Measurements from ENCODE around the gene SPTLC2. TPM values are rescaled to one million over a fixed set of nuclear protein-coding genes. Genes with fewer than 3 reads are reported as not detected.

SPTLC2 gene
- total and polyA plus RNA-seq, 3 experiments from 2014 or later, result 15.6 to 27.5 (median 24.1) TPM

- Histone ChIP-seq H3K9me3 (ENCODE audit: low read length) (no peaks in the 10 kb centered on the region), H3K4me1 (ENCODE audit: insufficient read depth, low read length) (peaks cover 8% of the 10 kb centered on the region), H3K27ac (ENCODE audit: low read depth, low read length) (no peak overlapping the region), H3K4me3 (ENCODE audit: low read length) (no peak overlapping the region), H3K27me3 (ENCODE audit: insufficient read depth, low read length, poor library complexity, severe bottlenecking) (no peaks in the 10 kb centered on the region), H3K36me3 (ENCODE audit: insufficient read depth, low read length) (no peaks in the 10 kb centered on the region)
- peak overlapping the region in 1 of 7 donors; percentile 94 for H3K4me3 Mint-ChIP-seq
- H3K27ac Mint-ChIP-seq, result peak overlapping the region in 1 of 8 donors; percentile 1
- peaks cover 0 to 14% (median 2%) of the 10 kb centered on the region in 3 donors for H3K36me3 Mint-ChIP-seq
- ChIA-PET CTCF (no interaction called here), POLR2A (interaction anchor here (1.6 kb wide), 1 partner anchor 38 kb away, joined by 6 read pairs; no protein-coding TSS in a partner anchor)
- no peaks in the 10 kb centered on the region for H3K9me3 Mint-ChIP-seq
- H3K27me3 Mint-ChIP-seq, result no peaks in the 10 kb centered on the region
- H3K4me1 Mint-ChIP-seq, result peaks cover 22 to 31% (median 24%) of the 10 kb centered on the region in 3 donors
- DNase-seq, result no peak
Measured at GRCh38 chr14:77618381-77618970, 2.0 kb upstream of the SPTLC2 start.

- H3K27ac Mint-ChIP-seq, result peak overlapping the region; percentile 38 to 97 (median 84)
- H3K27me3 Mint-ChIP-seq, result no peaks in the 10 kb centered on the region
- POLR2A ChIA-PET, result interaction anchor here (0.7 kb wide), 1 partner anchor 25 kb away, joined by 4 read pairs; no protein-coding TSS in a partner anchor
- H3K4me3 Mint-ChIP-seq, result peak overlapping the region; percentile 90 to 99 (median 93)
- H3K9me3 Mint-ChIP-seq, result no peaks in the 10 kb centered on the region
- DNase-seq, result peak in 1 of 5 donors; percentile 13
- H3K4me1 Mint-ChIP-seq, result peaks cover 34 to 48% (median 43%) of the 10 kb centered on the region in 3 donors
- Histone ChIP-seq H3K27me3 (ENCODE audit: insufficient read depth, low read length, poor library complexity, severe bottlenecking) (no peaks in the 10 kb centered on the region), H3K36me3 (ENCODE audit: insufficient read depth, low read length) (no peaks in the 10 kb centered on the region), H3K9me3 (ENCODE audit: low read length) (no peaks in the 10 kb centered on the region), H3K4me1 (ENCODE audit: insufficient read depth, low read length) (peaks cover 17% of the 10 kb centered on the region), H3K27ac (ENCODE audit: low read depth, low read length) (peak overlapping the region; percentile 60), H3K4me3 (ENCODE audit: low read length) (peak overlapping the region; percentile 86)
- peaks cover 0 to 16% (median 2%) of the 10 kb centered on the region in 3 donors for H3K36me3 Mint-ChIP-seq
- CTCF ChIA-PET, result interaction anchor here (0.9 to 1.5 kb wide), 2 partner anchors 9 to 11 kb away, joined by 3 to 5 read pairs; no protein-coding TSS in a partner anchor
Measured at GRCh38 chr14:77616133-77616453, 344 bp downstream of the SPTLC2 start.

- ChIA-PET CTCF (interaction anchor here (0.9 to 1.5 kb wide), 2 partner anchors 8 to 10 kb away, joined by 3 to 5 read pairs; no protein-coding TSS in a partner anchor), POLR2A (interaction anchor here (0.7 kb wide), 1 partner anchor 25 kb away, joined by 4 read pairs; no protein-coding TSS in a partner anchor)
- Histone ChIP-seq H3K9me3 (ENCODE audit: low read length) (no peaks in the 10 kb centered on the region), H3K4me1 (ENCODE audit: insufficient read depth, low read length) (peaks cover 17% of the 10 kb centered on the region), H3K4me3 (ENCODE audit: low read length) (peak overlapping the region; percentile 86), H3K27ac (ENCODE audit: low read depth, low read length) (peak overlapping the region; percentile 60), H3K27me3 (ENCODE audit: insufficient read depth, low read length, poor library complexity, severe bottlenecking) (no peaks in the 10 kb centered on the region), H3K36me3 (ENCODE audit: insufficient read depth, low read length) (no peaks in the 10 kb centered on the region)
- H3K36me3 Mint-ChIP-seq, result peaks cover 0 to 16% (median 2%) of the 10 kb centered on the region in 3 donors
- no peaks in the 10 kb centered on the region for H3K9me3 Mint-ChIP-seq
- H3K4me1 Mint-ChIP-seq, result peaks cover 34 to 48% (median 44%) of the 10 kb centered on the region in 3 donors
- H3K27ac Mint-ChIP-seq, result peak overlapping the region; percentile 38 to 97 (median 84)
- no peaks in the 10 kb centered on the region for H3K27me3 Mint-ChIP-seq
- peak overlapping the region; percentile 90 to 96 (median 93) for H3K4me3 Mint-ChIP-seq
- DNase-seq, result peak in 1 of 5 donors; percentile 17
Measured at GRCh38 chr14:77615361-77616132, 890 bp downstream of the SPTLC2 start.

- H3K27ac ChIP-seq (ENCODE audit: low read depth, low read length), result no peak overlapping the region
- ChIA-PET CTCF (no interaction called here), POLR2A (no interaction called here)
- Mint-ChIP-seq H3K9me3 (no peaks in the 10 kb centered on the region), H3K36me3 (peaks cover 0 to 16% (median 2%) of the 10 kb centered on the region in 3 donors), H3K27me3 (no peaks in the 10 kb centered on the region), H3K27ac (peak overlapping the region in 4 of 8 donors; percentile 1 to 59 (median 42)), H3K4me1 (peaks cover 42 to 63% (median 58%) of the 10 kb centered on the region in 3 donors), H3K4me3 (peak overlapping the region in 3 of 7 donors; percentile 17 to 58 (median 47))
- H3K27me3 ChIP-seq (ENCODE audit: insufficient read depth, low read length, poor library complexity, severe bottlenecking), result no peaks in the 10 kb centered on the region
- H3K36me3 ChIP-seq (ENCODE audit: insufficient read depth, low read length), result no peaks in the 10 kb centered on the region
- H3K4me3 ChIP-seq (ENCODE audit: low read length), result no peak overlapping the region
- peaks cover 37% of the 10 kb centered on the region for H3K4me1 ChIP-seq (ENCODE audit: insufficient read depth, low read length)
- no peaks in the 10 kb centered on the region for H3K9me3 ChIP-seq (ENCODE audit: low read length)
- no peak for DNase-seq
Measured at GRCh38 chr14:77613201-77613600, 3.2 kb downstream of the SPTLC2 start.

GRCh38 chr14:77612011-77612620 is 4.3 kb downstream of the SPTLC2 start:
- H3K4me3 Mint-ChIP-seq, result peak overlapping the region in 2 of 7 donors; percentile 10 to 58
- Histone ChIP-seq H3K36me3 (ENCODE audit: insufficient read depth, low read length) (no peaks in the 10 kb centered on the region), H3K4me3 (ENCODE audit: low read length) (no peak overlapping the region), H3K4me1 (ENCODE audit: insufficient read depth, low read length) (peaks cover 48% of the 10 kb centered on the region), H3K27ac (ENCODE audit: low read depth, low read length) (no peak overlapping the region), H3K9me3 (ENCODE audit: low read length) (no peaks in the 10 kb centered on the region), H3K27me3 (ENCODE audit: insufficient read depth, low read length, poor library complexity, severe bottlenecking) (no peaks in the 10 kb centered on the region)
- POLR2A ChIA-PET, result no interaction called here
- no peaks in the 10 kb centered on the region for H3K27me3 Mint-ChIP-seq
- DNase-seq, result no peak
- peaks cover 50 to 73% (median 61%) of the 10 kb centered on the region in 3 donors for H3K4me1 Mint-ChIP-seq
- no peaks in the 10 kb centered on the region for H3K9me3 Mint-ChIP-seq
- CTCF ChIA-PET, result interaction anchor here (1.4 kb wide), 1 partner anchor 21 kb away, joined by 4 read pairs; no protein-coding TSS in a partner anchor
- H3K36me3 Mint-ChIP-seq, result peaks cover 0 to 16% (median 2%) of the 10 kb centered on the region in 3 donors
- peak overlapping the region in 3 of 8 donors; percentile 1 to 37 (median 25) for H3K27ac Mint-ChIP-seq

GRCh38 chr14:77610553-77610952 is 5.9 kb downstream of the SPTLC2 start:
- Histone ChIP-seq H3K9me3 (ENCODE audit: low read length) (no peaks in the 10 kb centered on the region), H3K27me3 (ENCODE audit: insufficient read depth, low read length, poor library complexity, severe bottlenecking) (no peaks in the 10 kb centered on the region), H3K4me1 (ENCODE audit: insufficient read depth, low read length) (peaks cover 53% of the 10 kb centered on the region), H3K4me3 (ENCODE audit: low read length) (no peak overlapping the region), H3K36me3 (ENCODE audit: insufficient read depth, low read length) (no peaks in the 10 kb centered on the region), H3K27ac (ENCODE audit: low read depth, low read length) (no peak overlapping the region)
- CTCF ChIA-PET, result no interaction called here
- no peak for DNase-seq
- Mint-ChIP-seq H3K27ac (peak overlapping the region in 1 of 8 donors; percentile 36), H3K27me3 (no peaks in the 10 kb centered on the region), H3K4me3 (no peak overlapping the region), H3K9me3 (no peaks in the 10 kb centered on the region), H3K36me3 (peaks cover 0 to 7% (median 2%) of the 10 kb centered on the region in 3 donors), H3K4me1 (peaks cover 52 to 80% (median 69%) of the 10 kb centered on the region in 3 donors)
- POLR2A ChIA-PET, result no interaction called here

GRCh38 chr14:77609922-77610321 is 6.5 kb downstream of the SPTLC2 start:
- Histone ChIP-seq H3K36me3 (ENCODE audit: insufficient read depth, low read length) (no peaks in the 10 kb centered on the region), H3K27me3 (ENCODE audit: insufficient read depth, low read length, poor library complexity, severe bottlenecking) (no peaks in the 10 kb centered on the region), H3K9me3 (ENCODE audit: low read length) (no peaks in the 10 kb centered on the region), H3K4me1 (ENCODE audit: insufficient read depth, low read length) (peaks cover 48% of the 10 kb centered on the region), H3K4me3 (ENCODE audit: low read length) (no peak overlapping the region), H3K27ac (ENCODE audit: low read depth, low read length) (no peak overlapping the region)
- DNase-seq, result no peak
- Mint-ChIP-seq H3K4me1 (peaks cover 51 to 80% (median 69%) of the 10 kb centered on the region in 3 donors), H3K27me3 (no peaks in the 10 kb centered on the region), H3K27ac (no peak overlapping the region), H3K9me3 (no peaks in the 10 kb centered on the region), H3K36me3 (peaks cover 0 to 5% (median 4%) of the 10 kb centered on the region in 3 donors), H3K4me3 (no peak overlapping the region)
- CTCF ChIA-PET, result no interaction called here
- POLR2A ChIA-PET, result no interaction called here

All from CD8-positive, alpha-beta memory T cell (primary cell).